Chondrocyte (in vitro differentiated cells): ENCODE results near the gene GAPVD1. TPM values are rescaled to one million over a fixed set of nuclear protein-coding genes. Genes with fewer than 3 reads are reported as not detected.

Experiments used
- DNase-seq: peaks from one replicate; pipeline ENCODE4 v3.0.0; 2021; ENCODE audit warnings: mixed read lengths, low spot score
- H3K27ac Mint-ChIP-seq: one replicate; pipeline ENCODE4 v1.8.0; 2021; ENCODE audit warnings: mild to moderate bottlenecking, moderate library complexity, mixed read lengths; ENCODE audit not compliant: unreplicated experiment
- H3K27me3 Mint-ChIP-seq: 2 replicates; pipeline ENCODE4 v1.8.0; 2021; ENCODE audit warnings: low read depth, mixed read lengths
- H3K36me3 Mint-ChIP-seq: 2 replicates; pipeline ENCODE4 v1.8.0; 2021; ENCODE audit warnings: low read depth, mixed read lengths
- H3K4me1 Mint-ChIP-seq: 2 replicates; pipeline ENCODE4 v1.8.0; 2021; ENCODE audit warnings: low read depth, mild to moderate bottlenecking, mixed read lengths
- H3K4me3 Mint-ChIP-seq: one replicate; pipeline ENCODE4 v1.8.0; 2021; ENCODE audit warnings: mild to moderate bottlenecking, moderate library complexity, mixed read lengths; ENCODE audit not compliant: unreplicated experiment
- H3K9me3 Mint-ChIP-seq: 2 replicates; pipeline ENCODE4 v1.8.0; 2021; ENCODE audit warnings: low read depth, mixed read lengths
- total RNA-seq: library from RNA; stranded (reverse); gene quantifications from 3 replicates; pipeline ENCODE4 v1.2.1, GENCODE V29; 2021
- TF ChIP-seq, protein P1 (sequence below): fragments of 200-600 bp; sonication (generic); IDR thresholded peaks from 2 replicates; pipeline ENCODE4 v1.5.0; 2021; ENCODE audit warnings: antibody characterized with exemption, mild to moderate bottlenecking, moderate library complexity

The GAPVD1 gene
- total RNA-seq, 1 donor from 2014 or later, result 46.2 TPM

DNA sequence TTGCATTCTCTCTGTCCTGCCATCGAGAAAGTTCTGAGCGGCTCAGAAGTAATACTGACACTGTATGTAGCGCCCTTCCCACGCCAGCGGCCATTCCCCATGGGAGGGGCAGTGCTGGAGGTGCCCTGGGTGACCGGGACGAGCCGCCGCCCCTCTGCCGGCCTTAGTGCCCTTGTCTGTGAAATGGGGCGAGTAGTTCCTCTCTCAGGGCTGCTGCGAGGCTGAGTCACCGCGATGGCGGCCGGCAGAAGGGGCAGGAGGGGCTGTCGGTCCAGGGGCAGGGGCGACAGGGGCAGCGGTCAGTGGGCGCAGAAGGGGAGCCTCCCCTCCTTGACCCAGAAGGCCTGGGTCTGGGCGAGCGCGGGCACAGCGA is 148.9 kb downstream of the GAPVD1 start:
- peaks cover 9% of the 10 kb centered on the region for H3K4me1 Mint-ChIP-seq
- H3K27me3 Mint-ChIP-seq, result no peaks in the 10 kb centered on the region
- DNase-seq, result no peak
- TF ChIP-seq, protein P1, sequence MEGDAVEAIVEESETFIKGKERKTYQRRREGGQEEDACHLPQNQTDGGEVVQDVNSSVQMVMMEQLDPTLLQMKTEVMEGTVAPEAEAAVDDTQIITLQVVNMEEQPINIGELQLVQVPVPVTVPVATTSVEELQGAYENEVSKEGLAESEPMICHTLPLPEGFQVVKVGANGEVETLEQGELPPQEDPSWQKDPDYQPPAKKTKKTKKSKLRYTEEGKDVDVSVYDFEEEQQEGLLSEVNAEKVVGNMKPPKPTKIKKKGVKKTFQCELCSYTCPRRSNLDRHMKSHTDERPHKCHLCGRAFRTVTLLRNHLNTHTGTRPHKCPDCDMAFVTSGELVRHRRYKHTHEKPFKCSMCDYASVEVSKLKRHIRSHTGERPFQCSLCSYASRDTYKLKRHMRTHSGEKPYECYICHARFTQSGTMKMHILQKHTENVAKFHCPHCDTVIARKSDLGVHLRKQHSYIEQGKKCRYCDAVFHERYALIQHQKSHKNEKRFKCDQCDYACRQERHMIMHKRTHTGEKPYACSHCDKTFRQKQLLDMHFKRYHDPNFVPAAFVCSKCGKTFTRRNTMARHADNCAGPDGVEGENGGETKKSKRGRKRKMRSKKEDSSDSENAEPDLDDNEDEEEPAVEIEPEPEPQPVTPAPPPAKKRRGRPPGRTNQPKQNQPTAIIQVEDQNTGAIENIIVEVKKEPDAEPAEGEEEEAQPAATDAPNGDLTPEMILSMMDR, result no peak
- no peaks in the 10 kb centered on the region for H3K9me3 Mint-ChIP-seq
- H3K36me3 Mint-ChIP-seq, result no peaks in the 10 kb centered on the region
- no peak overlapping the region for H3K4me3 Mint-ChIP-seq
- H3K27ac Mint-ChIP-seq, result no peak overlapping the region

DNA sequence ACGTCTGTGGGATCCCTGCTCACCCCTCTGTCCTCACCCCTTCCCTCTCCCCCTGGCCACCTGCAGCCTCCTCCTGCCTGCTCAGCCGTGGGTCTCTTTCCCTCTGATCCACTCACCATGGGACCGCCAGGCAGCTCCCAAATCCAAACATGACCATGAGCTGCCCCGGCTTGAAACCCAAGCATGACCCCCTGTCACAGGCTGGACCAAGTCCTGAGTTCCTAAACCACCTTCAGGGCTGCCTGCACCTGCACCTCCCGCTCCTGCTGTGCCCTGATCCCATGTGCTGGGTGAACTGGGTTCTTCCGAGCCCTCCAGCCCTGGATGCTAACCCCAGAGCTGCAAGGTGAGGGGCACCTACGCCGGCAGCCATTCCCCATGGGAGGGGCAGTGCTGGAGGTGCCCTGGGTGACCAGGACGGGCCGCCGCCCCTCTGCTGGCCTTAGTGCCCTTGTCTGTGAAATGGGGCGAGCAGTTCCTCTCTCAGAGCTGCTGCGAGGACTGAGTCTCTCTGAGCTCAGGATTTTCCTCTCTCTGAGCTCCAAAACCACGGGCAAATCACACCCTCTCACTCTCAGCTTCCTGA is 149.6 kb downstream of the GAPVD1 start:
- Mint-ChIP-seq H3K27ac (no peak overlapping the region), H3K36me3 (no peaks in the 10 kb centered on the region), H3K9me3 (no peaks in the 10 kb centered on the region), H3K4me1 (peaks cover 7% of the 10 kb centered on the region), H3K27me3 (no peaks in the 10 kb centered on the region), H3K4me3 (no peak overlapping the region)
- no peak for DNase-seq
- TF ChIP-seq, protein P1, result no peak

DNA sequence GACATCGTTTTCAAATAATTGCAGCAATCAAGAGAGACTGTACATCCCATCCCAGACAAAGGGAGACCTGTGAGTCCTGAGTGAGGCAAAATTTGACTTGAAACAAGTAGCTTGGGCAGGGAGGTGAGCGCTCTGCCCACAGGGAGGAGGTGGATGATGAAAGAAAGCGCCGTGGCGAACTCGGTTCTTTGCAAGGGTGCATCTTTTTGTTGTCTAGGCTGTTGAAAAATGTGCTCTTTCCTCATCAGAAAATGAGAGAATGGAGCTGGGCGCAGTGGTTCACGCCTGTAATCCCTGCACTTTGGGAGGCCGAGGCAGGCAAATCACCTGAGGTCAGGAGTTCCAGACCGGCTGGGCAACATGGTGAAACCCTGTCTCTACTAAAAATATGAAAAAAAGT is 150.5 kb downstream of the GAPVD1 start:
- no peak for DNase-seq
- H3K27me3 Mint-ChIP-seq, result no peaks in the 10 kb centered on the region
- no peak overlapping the region for H3K27ac Mint-ChIP-seq
- H3K9me3 Mint-ChIP-seq, result no peaks in the 10 kb centered on the region
- no peaks in the 10 kb centered on the region for H3K36me3 Mint-ChIP-seq
- TF ChIP-seq, protein P1, result no peak
- H3K4me1 Mint-ChIP-seq, result peaks cover 4% of the 10 kb centered on the region
- H3K4me3 Mint-ChIP-seq, result no peak overlapping the region

DNA sequence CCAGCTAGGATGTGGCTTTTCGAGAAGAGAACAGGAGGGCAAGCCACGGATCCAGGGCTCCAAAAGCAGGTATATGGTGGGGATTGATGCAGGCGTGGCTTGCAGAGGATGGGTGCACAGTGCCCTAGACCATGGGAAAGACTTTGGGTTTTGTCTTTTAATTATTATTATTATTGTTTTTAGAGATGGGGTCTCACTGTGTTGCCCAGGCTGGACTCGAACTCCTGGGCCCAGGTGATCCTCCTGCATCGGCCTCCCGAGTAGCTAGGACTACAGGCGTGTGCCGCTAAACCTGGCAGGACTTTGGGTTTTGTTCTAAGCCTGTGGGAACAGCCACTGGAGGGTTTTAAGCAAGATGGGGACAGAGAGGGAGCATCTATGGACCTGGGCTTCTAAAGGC is 152.0 kb downstream of the GAPVD1 start:
- Mint-ChIP-seq H3K27me3 (no peaks in the 10 kb centered on the region), H3K4me1 (no peaks in the 10 kb centered on the region), H3K4me3 (no peak overlapping the region), H3K36me3 (no peaks in the 10 kb centered on the region), H3K27ac (no peak overlapping the region), H3K9me3 (no peaks in the 10 kb centered on the region)
- no peak for DNase-seq
- TF ChIP-seq, protein P1, result no peak

DNA sequence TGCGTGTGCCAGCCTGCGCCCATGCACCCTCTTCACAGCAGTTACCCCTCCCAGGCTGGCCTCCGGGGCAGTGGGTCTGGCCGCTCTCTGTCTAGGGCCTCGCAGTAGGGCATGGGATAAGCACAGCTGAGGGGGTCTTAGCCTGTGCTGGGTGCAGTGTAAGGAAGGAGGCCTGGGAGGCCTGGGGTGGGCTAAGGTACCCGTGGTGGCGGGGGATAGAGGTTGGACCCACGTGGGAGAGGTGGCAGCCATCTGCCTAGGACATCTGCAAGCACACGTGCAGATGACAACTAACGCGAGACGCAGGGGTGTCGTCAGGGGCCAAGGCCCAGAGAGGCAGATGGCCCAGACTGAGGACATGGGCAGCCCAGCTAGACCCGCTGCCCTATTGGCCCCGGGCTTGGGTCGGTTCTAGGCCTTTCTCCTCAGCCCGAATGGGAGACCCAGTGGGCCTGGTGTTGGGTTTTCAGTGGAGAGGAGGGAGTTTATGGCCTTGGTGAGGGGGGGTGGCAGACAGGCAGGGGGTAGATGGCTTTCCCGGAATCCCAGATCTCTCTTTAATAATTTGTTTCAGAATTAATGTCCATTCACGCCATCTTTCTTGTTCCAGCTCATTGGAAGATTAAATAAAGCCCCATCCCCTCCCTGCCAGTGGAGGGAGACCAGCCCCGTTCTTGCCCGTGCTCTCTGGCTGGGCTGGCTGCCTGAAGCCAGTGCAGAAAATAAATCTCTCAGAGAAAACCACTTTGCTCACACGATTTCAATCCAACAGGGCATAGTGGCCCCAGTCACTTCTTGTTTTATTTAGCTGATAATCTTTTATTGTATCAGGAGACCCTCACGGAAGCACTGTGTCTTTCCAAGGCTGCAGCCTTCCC is 154.2 kb downstream of the GAPVD1 start:
- H3K4me1 Mint-ChIP-seq, result no peaks in the 10 kb centered on the region
- no peak overlapping the region for H3K4me3 Mint-ChIP-seq
- H3K27me3 Mint-ChIP-seq, result no peaks in the 10 kb centered on the region
- TF ChIP-seq, protein P1, result no peak
- no peak for DNase-seq
- H3K27ac Mint-ChIP-seq, result no peak overlapping the region
- no peaks in the 10 kb centered on the region for H3K9me3 Mint-ChIP-seq
- no peaks in the 10 kb centered on the region for H3K36me3 Mint-ChIP-seq
